Measurements from ENCODE around the gene CTNNA3. TPM values are rescaled to one million over a fixed set of nuclear protein-coding genes. Genes with fewer than 3 reads are reported as not detected.

Gene CTNNA3
- polyA plus RNA-seq, 1 experiment: not detected

DNA sequence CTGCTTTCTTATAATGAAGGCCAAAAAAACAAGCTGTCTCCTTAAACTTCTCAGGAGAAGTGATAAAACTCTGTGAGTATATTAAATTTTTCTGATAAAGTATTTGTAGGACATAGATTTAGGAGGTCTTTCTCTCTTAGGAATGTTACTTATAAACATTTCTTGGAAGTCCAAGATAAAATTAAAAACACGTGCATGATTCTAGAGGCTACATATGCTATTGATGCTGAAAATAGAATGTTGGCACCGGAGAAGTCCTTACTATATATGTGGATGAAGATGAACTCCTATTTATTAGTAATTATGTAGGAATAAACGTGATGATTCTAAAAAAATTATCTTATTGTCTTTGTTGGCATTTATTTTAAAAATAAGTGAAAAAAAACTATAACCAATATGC lies 1011.4 kb downstream of the CTNNA3 start:
- TF ChIP-seq, protein P1, sequence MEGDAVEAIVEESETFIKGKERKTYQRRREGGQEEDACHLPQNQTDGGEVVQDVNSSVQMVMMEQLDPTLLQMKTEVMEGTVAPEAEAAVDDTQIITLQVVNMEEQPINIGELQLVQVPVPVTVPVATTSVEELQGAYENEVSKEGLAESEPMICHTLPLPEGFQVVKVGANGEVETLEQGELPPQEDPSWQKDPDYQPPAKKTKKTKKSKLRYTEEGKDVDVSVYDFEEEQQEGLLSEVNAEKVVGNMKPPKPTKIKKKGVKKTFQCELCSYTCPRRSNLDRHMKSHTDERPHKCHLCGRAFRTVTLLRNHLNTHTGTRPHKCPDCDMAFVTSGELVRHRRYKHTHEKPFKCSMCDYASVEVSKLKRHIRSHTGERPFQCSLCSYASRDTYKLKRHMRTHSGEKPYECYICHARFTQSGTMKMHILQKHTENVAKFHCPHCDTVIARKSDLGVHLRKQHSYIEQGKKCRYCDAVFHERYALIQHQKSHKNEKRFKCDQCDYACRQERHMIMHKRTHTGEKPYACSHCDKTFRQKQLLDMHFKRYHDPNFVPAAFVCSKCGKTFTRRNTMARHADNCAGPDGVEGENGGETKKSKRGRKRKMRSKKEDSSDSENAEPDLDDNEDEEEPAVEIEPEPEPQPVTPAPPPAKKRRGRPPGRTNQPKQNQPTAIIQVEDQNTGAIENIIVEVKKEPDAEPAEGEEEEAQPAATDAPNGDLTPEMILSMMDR (IDR thresholded peaks at IDR 0.05; ENCODE audit: insufficient read depth, low read depth, low read length): no peak
- CTCF ChIA-PET: no interaction called here
- no peak for DNase-seq (ENCODE audit: low read depth)
- H3K27me3 ChIP-seq (ENCODE audit: control insufficient read depth, insufficient read depth, low read length): no peaks in the 10 kb centered on the region
- H3K4me3 ChIP-seq (ENCODE audit: low read depth, low read length): no peak overlapping the region
- no peaks in the 10 kb centered on the region for H3K36me3 ChIP-seq (ENCODE audit: control insufficient read depth, insufficient read depth, low read length)
- POLR2A ChIA-PET: no interaction called here

DNA sequence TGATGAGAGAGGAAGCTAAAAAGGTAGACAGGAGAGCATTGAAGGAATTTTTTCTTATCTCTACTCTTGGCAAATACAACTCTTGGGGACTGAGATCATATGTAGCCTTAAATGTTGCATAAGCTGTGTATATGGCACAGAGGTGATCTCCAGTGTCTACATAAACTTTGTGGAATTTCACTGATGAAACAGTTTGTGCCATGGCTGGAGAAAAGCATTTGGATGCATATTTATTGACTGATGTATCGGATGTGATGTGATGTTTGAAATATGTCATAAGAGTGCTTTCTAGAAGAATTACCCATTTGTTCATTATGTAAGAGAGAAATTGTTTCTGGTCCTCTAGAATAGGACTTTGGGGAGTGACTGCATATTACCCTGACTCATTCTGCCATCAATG lies 1015.1 kb downstream of the CTNNA3 start:
- no peaks in the 10 kb centered on the region for H3K36me3 ChIP-seq (ENCODE audit: control insufficient read depth, insufficient read depth, low read length)
- no peak for DNase-seq (ENCODE audit: low read depth)
- TF ChIP-seq, protein P1 (IDR thresholded peaks at IDR 0.05; ENCODE audit: insufficient read depth, low read depth, low read length): no peak
- no peak overlapping the region for H3K4me3 ChIP-seq (ENCODE audit: low read depth, low read length)
- ChIA-PET POLR2A (no interaction called here), CTCF (no interaction called here)
- no peaks in the 10 kb centered on the region for H3K27me3 ChIP-seq (ENCODE audit: control insufficient read depth, insufficient read depth, low read length)

- POLR2A ChIA-PET: no interaction called here
- peak; percentile 24 for DNase-seq (ENCODE audit: low read depth)
- Histone ChIP-seq H3K36me3 (ENCODE audit: control insufficient read depth, insufficient read depth, low read length) (no peaks in the 10 kb centered on the region), H3K4me3 (ENCODE audit: low read depth, low read length) (no peak overlapping the region), H3K27me3 (ENCODE audit: control insufficient read depth, insufficient read depth, low read length) (no peaks in the 10 kb centered on the region)
- TF ChIP-seq, protein P1 (IDR thresholded peaks at IDR 0.05; ENCODE audit: insufficient read depth, low read depth, low read length): no peak
- CTCF ChIA-PET: no interaction called here
Measured at GRCh38 chr10:66678521-66678920, 1017.5 kb downstream of the CTNNA3 start.

GRCh38 chr10:66673071-66673470 lies 1022.9 kb downstream of the CTNNA3 start:
- H3K4me3 ChIP-seq (ENCODE audit: low read depth, low read length): no peak overlapping the region
- ChIA-PET CTCF (no interaction called here), POLR2A (no interaction called here)

GRCh38 chr10:66671562-66671961 lies 1024.4 kb downstream of the CTNNA3 start:
- CTCF ChIA-PET: no interaction called here
- TF ChIP-seq, protein P1 (IDR thresholded peaks at IDR 0.05; ENCODE audit: insufficient read depth, low read depth, low read length): no peak
- H3K36me3 ChIP-seq (ENCODE audit: control insufficient read depth, insufficient read depth, low read length): no peaks in the 10 kb centered on the region
- POLR2A ChIA-PET: no interaction called here
- no peak for DNase-seq (ENCODE audit: low read depth)
- H3K27me3 ChIP-seq (ENCODE audit: control insufficient read depth, insufficient read depth, low read length): no peaks in the 10 kb centered on the region
- no peak overlapping the region for H3K4me3 ChIP-seq (ENCODE audit: low read depth, low read length)

More at GRCh38 chr10:66673071-66673470, 1022.9 kb downstream of the CTNNA3 start:
- H3K36me3 ChIP-seq (ENCODE audit: control insufficient read depth, insufficient read depth, low read length): no peaks in the 10 kb centered on the region
- DNase-seq (ENCODE audit: low read depth): no peak
- no peaks in the 10 kb centered on the region for H3K27me3 ChIP-seq (ENCODE audit: control insufficient read depth, insufficient read depth, low read length)
- TF ChIP-seq, protein P1 (IDR thresholded peaks at IDR 0.05; ENCODE audit: insufficient read depth, low read depth, low read length): no peak

Measured in BJ (cell line).